Measurements from ENCODE around the gene BIN1.

The BIN1 gene

GRCh38 chr2:127052057-127052770 lies 54.7 kb downstream of the BIN1 start:
- Histone ChIP-seq H3K27ac (no peak overlapping the region), H3K27me3 (replicated peaks) (no peaks in the 10 kb centered on the region), H3K4me3 (ENCODE audit: low read depth, low read length) (no peak overlapping the region), H3K36me3 (replicated peaks) (peaks cover 8% of the 10 kb centered on the region)
- in situ Hi-C loops (cut with HindIII; ENCODE audit: low pct_ligation_motif_present, low sequenced_read_pairs), result no loop called here
- TF ChIP-seq CTCF (IDR thresholded peaks at IDR 0.05; ENCODE audit: low read depth, low read length, missing control alignments), result no peak
- DNase-seq, result no peak

- H3K27ac ChIP-seq, result no peak overlapping the region
- no peak for TF ChIP-seq CTCF (IDR thresholded peaks at IDR 0.05; ENCODE audit: low read depth, low read length, missing control alignments)
- no peak for DNase-seq
- in situ Hi-C loops (cut with HindIII; ENCODE audit: low pct_ligation_motif_present, low sequenced_read_pairs), result no loop called here
- H3K27me3 ChIP-seq (replicated peaks), result no peaks in the 10 kb centered on the region
- H3K4me3 ChIP-seq (ENCODE audit: low read depth, low read length), result no peak overlapping the region
- peaks cover 7% of the 10 kb centered on the region for H3K36me3 ChIP-seq (replicated peaks)
Measured at GRCh38 chr2:127051116-127052056, 55.6 kb downstream of the BIN1 start.

GRCh38 chr2:127050803-127051115 lies 56.2 kb downstream of the BIN1 start:
- TF ChIP-seq CTCF (IDR thresholded peaks at IDR 0.05; ENCODE audit: low read depth, low read length, missing control alignments), result no peak
- DNase-seq, result no peak
- Histone ChIP-seq H3K4me3 (ENCODE audit: low read depth, low read length) (no peak overlapping the region), H3K27ac (no peak overlapping the region), H3K36me3 (replicated peaks) (peaks cover 7% of the 10 kb centered on the region), H3K27me3 (replicated peaks) (no peaks in the 10 kb centered on the region)
- in situ Hi-C loops (cut with HindIII; ENCODE audit: low pct_ligation_motif_present, low sequenced_read_pairs), result no loop called here

DNA sequence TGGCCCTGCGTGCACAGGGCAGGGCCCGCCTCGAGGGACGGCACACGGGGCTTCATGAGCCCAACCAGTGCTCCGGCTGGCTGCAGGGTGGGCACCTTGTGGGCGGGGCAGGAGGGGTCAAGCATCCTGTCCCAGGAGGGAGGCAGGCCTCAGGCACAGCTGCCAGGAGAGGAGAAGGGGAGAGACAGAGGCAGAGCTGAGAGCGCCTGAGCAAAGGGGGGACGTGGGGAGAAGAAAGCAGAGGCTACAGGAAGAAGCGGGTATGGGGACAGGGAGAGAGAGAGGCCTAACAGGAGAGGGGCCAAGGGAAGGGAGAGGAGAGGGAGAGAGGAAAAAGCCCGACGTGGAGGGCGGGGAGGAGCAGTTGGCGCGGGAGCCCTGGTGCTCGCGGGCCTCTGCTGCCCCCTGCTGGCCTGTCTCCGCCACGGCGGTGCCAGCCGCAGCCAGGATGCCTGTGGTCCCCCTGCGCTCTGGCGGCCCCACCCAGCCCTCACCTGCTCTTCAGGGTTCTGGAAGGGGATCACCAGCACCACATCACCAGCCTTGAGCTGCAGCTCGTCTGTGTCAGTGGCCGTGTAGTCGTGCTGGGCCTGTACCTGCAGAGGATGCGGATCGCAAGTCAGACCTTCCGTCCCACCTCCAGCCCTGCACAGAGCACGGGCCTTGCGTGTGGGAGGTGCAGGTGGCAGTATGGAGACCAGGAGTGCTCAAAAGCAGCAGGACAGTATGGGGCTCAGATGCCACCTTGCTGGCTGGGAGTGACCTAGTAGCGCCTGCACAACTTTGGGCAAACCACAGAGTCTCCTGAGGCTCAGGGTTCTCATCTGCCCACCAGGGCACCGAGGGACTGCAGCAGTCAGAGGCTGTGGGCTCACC lies 56.8 kb downstream of the BIN1 start:
- H3K4me3 ChIP-seq (ENCODE audit: low read depth, low read length), result no peak overlapping the region
- no peaks in the 10 kb centered on the region for H3K27me3 ChIP-seq (replicated peaks)
- in situ Hi-C loops (cut with HindIII; ENCODE audit: low pct_ligation_motif_present, low sequenced_read_pairs), result no loop called here
- no peak overlapping the region for H3K27ac ChIP-seq
- peaks cover 7% of the 10 kb centered on the region for H3K36me3 ChIP-seq (replicated peaks)
- DNase-seq, result peak; percentile 27
- TF ChIP-seq CTCF (IDR thresholded peaks at IDR 0.05; ENCODE audit: low read depth, low read length, missing control alignments), result peak; percentile 77

GRCh38 chr2:127048969-127049897 lies 57.7 kb downstream of the BIN1 start:
- Histone ChIP-seq H3K4me3 (ENCODE audit: low read depth, low read length) (no peak overlapping the region), H3K27me3 (replicated peaks) (no peaks in the 10 kb centered on the region), H3K27ac (no peak overlapping the region), H3K36me3 (replicated peaks) (peaks cover 7% of the 10 kb centered on the region)
- DNase-seq, result no peak
- no peak for TF ChIP-seq CTCF (IDR thresholded peaks at IDR 0.05; ENCODE audit: low read depth, low read length, missing control alignments)
- in situ Hi-C loops (cut with HindIII; ENCODE audit: low pct_ligation_motif_present, low sequenced_read_pairs), result no loop called here

Data from brain microvascular endothelial cell (primary cell).